ENCODE data around the gene DNPEP. TPM values are rescaled to one million over a fixed set of nuclear protein-coding genes. Genes with fewer than 3 reads are reported as not detected.

DNPEP gene
- total RNA-seq, 1 donor from 2014 or later = 19.8 TPM

- H3K4me1 Mint-ChIP-seq (ENCODE audit: low read depth, unreplicated experiment) = peaks cover 4% of the 10 kb centered on the region
- H3K27ac Mint-ChIP-seq (ENCODE audit: unreplicated experiment) = no peak overlapping the region
- no peak for DNase-seq
- no peaks in the 10 kb centered on the region for H3K36me3 Mint-ChIP-seq (ENCODE audit: unreplicated experiment)
- no peak for TF ChIP-seq CTCF (IDR thresholded peaks at IDR 0.05; ENCODE audit: partially characterized antibody, unreplicated experiment)
- H3K4me3 Mint-ChIP-seq (ENCODE audit: unreplicated experiment) = no peak overlapping the region
- peaks cover under 1% of the 10 kb centered on the region for H3K9me3 Mint-ChIP-seq (ENCODE audit: unreplicated experiment)
- H3K27me3 Mint-ChIP-seq (ENCODE audit: unreplicated experiment) = peaks cover 5% of the 10 kb centered on the region
Measured at GRCh38 chr2:219350215-219350614, 37.5 kb downstream of the DNPEP start.

GRCh38 chr2:219344751-219345430, 42.8 kb downstream of the DNPEP start:
- DNase-seq = no peak
- H3K9me3 Mint-ChIP-seq (ENCODE audit: unreplicated experiment) = peaks cover 4% of the 10 kb centered on the region
- H3K36me3 Mint-ChIP-seq (ENCODE audit: unreplicated experiment) = no peaks in the 10 kb centered on the region
- H3K4me3 Mint-ChIP-seq (ENCODE audit: unreplicated experiment) = peak overlapping the region; percentile 58
- no peak for TF ChIP-seq CTCF (IDR thresholded peaks at IDR 0.05; ENCODE audit: partially characterized antibody, unreplicated experiment)
- H3K27ac Mint-ChIP-seq (ENCODE audit: unreplicated experiment) = peak overlapping the region; percentile 94
- H3K4me1 Mint-ChIP-seq (ENCODE audit: low read depth, unreplicated experiment) = peaks cover 12% of the 10 kb centered on the region
- peaks cover 4% of the 10 kb centered on the region for H3K27me3 Mint-ChIP-seq (ENCODE audit: unreplicated experiment)

GRCh38 chr2:219335373-219335786, 52.3 kb downstream of the DNPEP start:
- Mint-ChIP-seq H3K36me3 (ENCODE audit: unreplicated experiment) (peaks cover 14% of the 10 kb centered on the region), H3K27ac (ENCODE audit: unreplicated experiment) (no peak overlapping the region), H3K9me3 (ENCODE audit: unreplicated experiment) (peaks cover 5% of the 10 kb centered on the region), H3K4me1 (ENCODE audit: low read depth, unreplicated experiment) (peaks cover 4% of the 10 kb centered on the region), H3K27me3 (ENCODE audit: unreplicated experiment) (peaks cover 11% of the 10 kb centered on the region), H3K4me3 (ENCODE audit: unreplicated experiment) (no peak overlapping the region)
- TF ChIP-seq CTCF (IDR thresholded peaks at IDR 0.05; ENCODE audit: partially characterized antibody, unreplicated experiment) = no peak
- DNase-seq = no peak

GRCh38 chr2:219334076-219334475, 53.6 kb downstream of the DNPEP start:
- TF ChIP-seq CTCF (IDR thresholded peaks at IDR 0.05; ENCODE audit: partially characterized antibody, unreplicated experiment) = no peak
- peaks cover 4% of the 10 kb centered on the region for H3K4me1 Mint-ChIP-seq (ENCODE audit: low read depth, unreplicated experiment)
- peaks cover 14% of the 10 kb centered on the region for H3K27me3 Mint-ChIP-seq (ENCODE audit: unreplicated experiment)
- no peak for DNase-seq
- H3K36me3 Mint-ChIP-seq (ENCODE audit: unreplicated experiment) = peaks cover 14% of the 10 kb centered on the region
- no peak overlapping the region for H3K4me3 Mint-ChIP-seq (ENCODE audit: unreplicated experiment)
- peaks cover 5% of the 10 kb centered on the region for H3K9me3 Mint-ChIP-seq (ENCODE audit: unreplicated experiment)
- H3K27ac Mint-ChIP-seq (ENCODE audit: unreplicated experiment) = no peak overlapping the region

GRCh38 chr2:219332542-219332941, 55.2 kb downstream of the DNPEP start, which contains the start of gene RESP18:
TSS of gene RESP18 (minus strand) at chr2:219332744.
- Mint-ChIP-seq H3K27me3 (ENCODE audit: unreplicated experiment) (peaks cover 18% of the 10 kb centered on the region), H3K27ac (ENCODE audit: unreplicated experiment) (no peak within 1 kb of the TSS), H3K4me3 (ENCODE audit: unreplicated experiment) (peak within 1 kb of the TSS; percentile 74), H3K4me1 (ENCODE audit: low read depth, unreplicated experiment) (peaks cover 4% of the 10 kb centered on the region), H3K9me3 (ENCODE audit: unreplicated experiment) (peaks cover 5% of the 10 kb centered on the region), H3K36me3 (ENCODE audit: unreplicated experiment) (peaks cover 14% of the 10 kb centered on the region)
- TF ChIP-seq CTCF (IDR thresholded peaks at IDR 0.05; ENCODE audit: partially characterized antibody, unreplicated experiment) = no peak
- DNase-seq = peak; percentile 35

Measured in glutamatergic neuron (in vitro differentiated cells).